PFSK-1 (cell line): ENCODE measurements around the gene MAML2.

Source experiments
- FOXP2 ChIP-seq: optimal IDR thresholded peaks from 2 replicates; pipeline ENCODE3; 2011; ENCODE audit warnings: borderline replicate concordance, control low read depth, inconsistent platforms; ENCODE audit not compliant: insufficient read depth; ENCODE audit errors: extremely low read length, extremely low read depth
- POLR2AphosphoS5 ChIP-seq: IDR thresholded peaks from 2 replicates; pipeline ENCODE4 v1.6.1; 2012; ENCODE audit warnings: low read depth, mild to moderate bottlenecking, control low read depth, low read length, moderate library complexity
- REST ChIP-seq, 2 experiments: IDR thresholded peaks; 2 replicates each; pipeline versions ENCODE4 v1.6.1 to v1.8.0; 2011 to 2012; ENCODE audit warnings: low read depth in 2 of 2, low read length in 2 of 2, control low read depth in 1 of 2, inconsistent platforms in 1 of 2, mild to moderate bottlenecking in 1 of 2, moderate library complexity in 1 of 2; ENCODE audit not compliant: insufficient read depth in 1 of 2
- SIN3A ChIP-seq: IDR thresholded peaks from 2 replicates; pipeline ENCODE4 v1.6.1; 2012; ENCODE audit warnings: mild to moderate bottlenecking, low read length, moderate library complexity, borderline replicate concordance; ENCODE audit not compliant: insufficient read depth
- TAF1 ChIP-seq: IDR thresholded peaks from 2 replicates; pipeline ENCODE4 v1.6.1; 2012; ENCODE audit warnings: low read length, control low read depth, borderline replicate concordance; ENCODE audit not compliant: insufficient read depth

Gene MAML2

GRCh38 chr11:96044311-96044710 lies 298.7 kb downstream of the MAML2 start:
- TF ChIP-seq REST (IDR thresholded peaks at IDR 0.05; ENCODE audit: insufficient read depth in 1 of 2, low read depth in 2 of 2, low read length in 2 of 2) (no peak), TAF1 (no peak), FOXP2 (no peak), SIN3A (no peak), POLR2AphosphoS5 (no peak)

- TF ChIP-seq FOXP2, result no peak
- no peak for TF ChIP-seq POLR2AphosphoS5
- TF ChIP-seq REST (IDR thresholded peaks at IDR 0.05; ENCODE audit: insufficient read depth in 1 of 2, low read depth in 2 of 2, low read length in 2 of 2), result no peak
- no peak for TF ChIP-seq TAF1
- no peak for TF ChIP-seq SIN3A
These were observed 299.7 kb downstream of the MAML2 start for GRCh38 chr11:96043291-96043690.

- no peak for TF ChIP-seq REST (IDR thresholded peaks at IDR 0.05; ENCODE audit: insufficient read depth in 1 of 2, low read depth in 2 of 2, low read length in 2 of 2)
- no peak for TF ChIP-seq FOXP2
- no peak for TF ChIP-seq POLR2AphosphoS5
- no peak for TF ChIP-seq TAF1
- no peak for TF ChIP-seq SIN3A
These were observed 304.9 kb downstream of the MAML2 start for GRCh38 chr11:96038046-96038445.

GRCh38 chr11:96037405-96037949 lies 305.5 kb downstream of the MAML2 start:
- TF ChIP-seq FOXP2, result no peak
- no peak for TF ChIP-seq TAF1
- no peak for TF ChIP-seq SIN3A
- TF ChIP-seq REST (IDR thresholded peaks at IDR 0.05; ENCODE audit: insufficient read depth in 1 of 2, low read depth in 2 of 2, low read length in 2 of 2), result no peak
- TF ChIP-seq POLR2AphosphoS5, result no peak

GRCh38 chr11:96036863-96037262 lies 306.1 kb downstream of the MAML2 start:
- TF ChIP-seq POLR2AphosphoS5 (no peak), SIN3A (no peak), REST (IDR thresholded peaks at IDR 0.05; ENCODE audit: insufficient read depth in 1 of 2, low read depth in 2 of 2, low read length in 2 of 2) (no peak), FOXP2 (no peak), TAF1 (no peak)
